NCI-H526 (cell line): ENCODE measurements around the gene KIF26A.

ENCODE experiments used
- DNase-seq, 2 experiments: peaks; one replicate each; lab custom pipeline; 2025; lab: John Stamatoyannopoulos, UW

KIF26A gene

GRCh38 chr14:104177411-104177810 lies 39.0 kb downstream of the KIF26A start:
- DNase-seq: no peak

- DNase-seq: no peak
These were observed 39.9 kb downstream of the KIF26A start for GRCh38 chr14:104178279-104178678.

- DNase-seq: no peak
These were observed 40.7 kb downstream of the KIF26A start for GRCh38 chr14:104179126-104179525.

DNA sequence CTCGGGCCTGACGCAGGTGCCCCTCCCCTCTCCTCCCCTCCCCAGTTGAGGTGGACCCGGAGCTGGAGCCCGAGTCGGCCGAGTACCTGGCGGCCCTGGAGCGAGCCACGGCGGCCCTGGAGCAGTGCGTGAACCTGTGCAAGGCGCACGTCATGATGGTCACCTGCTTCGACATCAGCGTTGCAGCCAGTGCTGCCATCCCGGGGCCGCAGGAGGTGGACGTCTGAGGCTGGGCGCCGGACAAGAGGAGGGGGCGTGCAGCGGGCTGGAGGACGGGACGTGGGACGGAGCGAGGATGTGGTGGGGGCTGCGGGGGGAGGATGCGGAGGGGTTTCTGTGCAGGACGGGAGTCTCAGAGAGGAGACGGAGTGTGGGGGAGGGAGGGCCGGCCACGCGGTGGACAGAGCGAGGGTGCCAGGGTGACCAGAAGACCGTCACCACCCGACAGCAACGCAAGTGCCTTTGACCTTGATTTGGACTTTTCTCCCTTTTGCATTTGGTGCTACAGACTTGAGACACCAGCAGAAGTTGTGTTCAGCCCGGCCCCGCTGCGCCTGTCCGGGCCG lies 41.3 kb downstream of the KIF26A start:
- no peak for DNase-seq

DNA sequence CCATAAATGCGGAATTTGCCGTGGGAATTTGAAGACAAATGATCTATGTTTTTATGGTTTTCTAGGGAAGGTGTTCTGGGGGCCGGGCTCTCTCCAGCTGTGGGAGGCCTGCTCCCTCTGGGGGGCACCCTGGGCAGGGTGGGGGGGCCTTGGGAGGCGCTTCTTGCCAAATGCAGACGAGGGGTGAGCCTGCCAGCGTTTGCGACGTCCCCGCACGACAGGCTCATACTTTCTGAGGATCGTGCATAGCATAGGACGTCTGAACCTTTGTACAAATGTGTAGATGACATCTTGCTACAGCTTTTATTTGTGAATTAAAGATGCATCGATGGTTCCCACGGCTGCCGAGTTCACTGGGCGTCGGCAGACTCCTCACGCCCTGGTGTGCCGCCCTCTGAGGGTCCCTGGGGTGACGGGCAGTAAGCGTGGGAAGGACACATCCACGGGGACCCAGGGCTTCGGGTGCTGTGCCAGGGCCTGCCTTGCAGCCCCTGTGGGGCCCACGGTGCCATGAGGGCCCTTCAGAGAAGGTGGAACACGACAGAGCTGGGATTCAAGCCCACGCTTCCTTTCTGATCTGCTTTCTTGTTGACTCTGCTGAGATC lies 42.3 kb downstream of the KIF26A start:
- DNase-seq: no peak

DNA sequence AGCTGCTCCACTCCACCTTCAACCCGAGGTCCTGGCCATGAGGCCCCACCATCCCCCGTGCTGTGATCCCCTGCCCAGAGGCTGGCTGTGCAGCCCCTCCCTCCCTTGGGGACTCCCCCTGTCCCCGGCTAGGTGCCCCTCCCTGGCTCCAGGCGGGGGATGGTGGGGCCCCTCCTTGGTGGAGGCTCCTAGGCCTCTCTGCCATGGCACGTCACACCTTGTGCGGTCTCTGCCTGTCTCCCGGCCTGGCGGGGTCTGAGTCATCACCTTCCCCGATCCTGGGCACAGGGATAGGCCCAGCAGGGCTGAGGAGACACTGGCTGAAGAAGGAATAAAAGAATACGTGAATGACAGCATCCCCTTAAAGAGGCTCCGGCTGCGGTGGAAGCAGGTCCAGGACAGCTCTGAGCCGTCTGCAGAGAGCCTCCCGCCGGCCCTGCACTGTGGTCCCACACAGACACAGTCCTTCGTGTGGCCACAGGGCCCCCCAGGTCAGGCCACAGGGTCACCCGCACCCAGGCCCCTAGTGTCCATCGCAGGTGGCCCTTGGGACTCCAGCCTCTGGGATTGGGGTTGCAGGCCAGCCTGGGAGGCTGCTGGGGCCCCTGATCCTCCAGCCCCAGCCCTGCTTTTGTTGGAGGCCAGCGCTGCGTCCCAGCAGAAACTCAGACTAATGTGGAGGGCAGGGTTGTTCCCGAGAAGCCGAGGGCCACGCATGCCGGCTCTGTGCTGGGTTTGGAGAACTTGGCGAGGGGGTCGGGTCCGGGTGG lies 43.6 kb downstream of the KIF26A start:
- DNase-seq: no peak

DNA sequence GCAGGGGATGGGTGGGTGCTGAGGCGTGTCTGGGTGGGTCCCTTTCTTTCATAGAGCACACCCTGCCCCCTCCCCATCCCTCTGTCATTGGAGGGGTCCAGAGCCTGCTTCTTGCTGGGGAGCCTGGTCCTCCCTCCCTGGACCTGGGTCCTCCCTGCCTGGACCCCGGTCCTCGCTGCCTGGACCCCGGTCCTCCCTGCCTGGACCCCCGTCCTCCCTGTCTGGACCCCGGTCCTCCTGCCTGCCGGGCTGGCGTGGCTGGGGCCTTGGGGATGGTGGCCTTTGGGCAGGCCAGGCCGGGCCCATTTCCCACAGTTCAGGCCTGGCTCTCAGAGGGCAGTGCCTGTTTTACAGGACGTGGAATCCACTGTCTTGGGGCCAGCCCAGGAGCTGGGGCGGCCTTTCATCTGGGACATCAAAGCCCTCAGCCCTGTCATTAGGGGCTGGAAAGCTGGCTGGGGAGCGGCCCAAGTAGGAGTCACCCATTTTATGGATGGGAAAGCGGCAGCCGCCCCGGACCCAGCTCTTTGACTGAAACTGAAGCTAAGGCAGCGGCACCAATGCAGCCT lies 44.6 kb downstream of the KIF26A start:
- DNase-seq: no peak

- no peak for DNase-seq
These were observed 45.4 kb downstream of the KIF26A start for GRCh38 chr14:104183796-104184195.

DNA sequence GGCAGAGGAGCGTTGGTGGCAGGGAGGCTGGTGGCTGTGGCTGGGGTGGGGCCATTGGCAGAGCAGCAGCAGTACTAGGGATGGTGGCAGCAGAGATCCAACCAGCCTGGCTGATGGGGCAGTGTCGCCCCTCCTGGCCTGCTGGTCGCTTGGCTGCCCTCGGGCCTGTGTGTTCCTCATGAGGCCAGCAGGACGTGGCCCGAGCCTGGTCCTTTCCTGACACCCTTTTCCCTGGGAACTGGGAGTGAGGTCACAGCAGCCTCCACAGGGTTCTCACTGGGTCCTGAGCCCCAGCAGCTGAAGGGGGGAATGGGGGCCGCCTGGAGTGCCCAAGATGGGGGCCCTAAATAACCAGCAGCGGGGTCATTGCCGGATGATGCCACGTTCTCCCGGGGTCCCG lies 46.1 kb downstream of the KIF26A start:
- no peak for DNase-seq

DNA sequence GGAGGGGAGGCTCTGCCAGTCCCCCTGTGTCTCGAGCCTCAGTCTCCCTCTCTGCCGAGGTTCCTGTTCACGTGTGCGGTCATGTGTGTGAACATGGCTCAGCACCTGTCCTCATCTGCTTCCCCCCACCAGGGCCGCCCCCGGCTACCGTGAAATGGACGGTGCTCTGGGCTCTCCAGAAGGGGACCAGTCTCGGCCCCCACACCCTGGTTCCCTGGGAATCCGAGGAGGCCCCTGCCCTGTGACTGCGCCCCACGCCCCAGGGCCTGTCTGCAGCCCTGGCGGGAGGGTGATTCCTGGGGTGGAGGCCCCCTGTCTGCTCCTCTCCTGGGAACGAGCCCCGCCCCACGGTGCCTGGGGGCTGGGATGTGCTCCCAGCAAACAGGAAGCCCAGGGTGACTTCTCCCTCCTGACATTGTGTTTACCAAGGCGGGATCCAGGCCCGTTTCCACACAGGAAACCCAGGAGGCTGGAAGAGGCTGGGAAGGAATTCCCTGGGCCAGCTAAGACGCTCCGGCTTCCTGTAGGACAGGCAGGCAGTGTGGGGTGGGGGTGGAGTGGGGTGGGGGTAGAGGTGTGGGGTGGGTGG lies 46.6 kb downstream of the KIF26A start:
- DNase-seq: peak; percentile 47 to 72

- no peak for DNase-seq
These were observed 47.6 kb downstream of the KIF26A start for GRCh38 chr14:104185916-104186495.

DNA sequence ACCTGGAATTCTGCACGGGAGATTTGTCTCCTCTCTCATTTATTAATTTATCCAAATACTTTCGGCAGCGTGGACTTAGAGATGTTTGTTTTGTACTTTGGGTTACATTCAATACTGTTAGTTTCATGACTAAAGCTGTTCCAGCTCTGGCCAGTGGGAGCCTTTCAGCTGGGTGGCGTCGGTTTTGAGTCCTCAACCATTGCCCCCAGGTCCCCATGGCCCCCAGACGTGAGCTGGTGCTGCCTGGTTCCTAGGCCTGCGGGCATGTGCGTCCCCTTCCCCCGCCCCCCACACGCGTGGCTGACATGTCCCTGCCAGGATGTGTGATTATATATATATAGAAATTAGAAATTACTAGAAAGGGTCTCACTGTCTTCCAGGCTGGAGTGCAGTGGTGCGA lies 48.2 kb downstream of the KIF26A start:
- DNase-seq: peak; percentile 68 to 76

DNA sequence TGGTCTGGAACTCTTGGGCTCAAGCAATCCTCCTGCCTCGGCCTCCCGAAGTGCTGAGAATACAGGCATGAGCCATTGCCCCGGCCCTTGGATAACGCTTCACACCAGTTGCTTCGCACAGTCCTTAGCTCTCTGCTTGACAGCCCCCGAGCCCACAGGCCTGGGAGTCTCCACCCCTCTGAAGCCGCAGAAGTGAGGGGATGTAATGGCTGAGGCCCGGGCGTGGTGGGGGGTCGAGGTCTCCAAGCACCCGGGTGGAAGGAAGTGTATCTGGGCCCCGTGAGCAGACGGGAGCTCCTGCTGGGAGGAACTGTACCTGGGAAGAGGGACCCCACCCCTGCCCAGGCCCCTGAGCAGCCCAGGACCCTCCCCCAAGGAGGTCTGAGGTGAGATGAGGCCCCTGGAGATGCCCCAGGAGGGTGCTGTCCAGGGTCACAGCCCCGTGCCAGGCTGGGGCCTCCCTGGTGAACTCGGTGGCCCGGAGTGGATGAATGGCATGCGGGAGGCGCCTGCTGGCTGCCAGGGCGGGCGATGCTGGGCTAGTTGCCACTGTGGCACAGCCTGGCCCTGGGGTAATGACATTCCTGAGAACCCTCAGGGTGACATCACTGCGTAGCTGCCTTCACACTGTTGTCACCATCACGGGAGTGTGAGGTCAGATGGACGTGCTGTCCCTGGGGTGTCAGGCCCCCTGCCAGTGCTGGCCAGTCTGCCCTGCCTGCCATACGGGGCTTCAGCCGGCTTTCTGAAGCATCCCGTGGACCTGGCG lies 48.9 kb downstream of the KIF26A start:
- no peak for DNase-seq

DNA sequence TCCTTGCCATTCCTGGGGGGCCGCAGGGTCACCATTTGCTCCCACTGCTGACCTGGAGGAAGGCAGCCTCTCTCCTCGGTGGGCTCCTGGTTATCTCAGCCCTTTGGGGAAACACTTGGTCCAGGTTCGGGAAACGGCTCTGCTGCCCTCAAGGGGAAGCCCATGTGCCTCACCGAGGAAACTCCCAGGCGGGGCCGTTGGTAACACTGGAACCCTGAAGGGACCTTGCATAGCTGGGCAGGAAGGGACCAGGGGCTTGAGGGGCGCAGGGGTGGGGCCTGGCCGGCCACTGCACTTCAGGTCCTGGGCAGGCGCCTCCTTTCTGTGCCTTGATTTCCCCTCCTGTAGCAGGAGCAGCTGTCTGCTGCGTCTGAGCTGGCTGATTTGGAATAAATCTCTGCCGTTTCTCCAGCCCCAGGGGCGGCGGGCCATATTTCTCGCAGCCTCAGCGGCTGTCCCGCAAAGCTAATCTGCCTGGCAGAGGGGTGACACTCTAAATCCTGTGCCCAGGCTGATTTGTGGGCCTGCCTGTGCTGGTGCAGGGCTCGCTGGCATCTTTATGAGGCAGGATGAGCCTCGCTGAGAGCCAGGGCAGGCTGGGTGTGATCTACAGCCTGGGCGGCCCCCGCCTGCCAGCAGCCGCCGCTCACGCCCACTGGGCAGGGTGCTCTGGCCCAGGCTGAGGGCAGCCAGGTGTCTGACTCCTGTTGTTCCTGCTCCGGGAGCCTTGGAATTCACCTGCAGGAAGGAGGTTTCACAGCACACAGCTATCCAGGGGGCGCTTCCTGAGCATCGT lies 49.7 kb downstream of the KIF26A start:
- DNase-seq: peak in 1 of 2 experiments; percentile 68

DNA sequence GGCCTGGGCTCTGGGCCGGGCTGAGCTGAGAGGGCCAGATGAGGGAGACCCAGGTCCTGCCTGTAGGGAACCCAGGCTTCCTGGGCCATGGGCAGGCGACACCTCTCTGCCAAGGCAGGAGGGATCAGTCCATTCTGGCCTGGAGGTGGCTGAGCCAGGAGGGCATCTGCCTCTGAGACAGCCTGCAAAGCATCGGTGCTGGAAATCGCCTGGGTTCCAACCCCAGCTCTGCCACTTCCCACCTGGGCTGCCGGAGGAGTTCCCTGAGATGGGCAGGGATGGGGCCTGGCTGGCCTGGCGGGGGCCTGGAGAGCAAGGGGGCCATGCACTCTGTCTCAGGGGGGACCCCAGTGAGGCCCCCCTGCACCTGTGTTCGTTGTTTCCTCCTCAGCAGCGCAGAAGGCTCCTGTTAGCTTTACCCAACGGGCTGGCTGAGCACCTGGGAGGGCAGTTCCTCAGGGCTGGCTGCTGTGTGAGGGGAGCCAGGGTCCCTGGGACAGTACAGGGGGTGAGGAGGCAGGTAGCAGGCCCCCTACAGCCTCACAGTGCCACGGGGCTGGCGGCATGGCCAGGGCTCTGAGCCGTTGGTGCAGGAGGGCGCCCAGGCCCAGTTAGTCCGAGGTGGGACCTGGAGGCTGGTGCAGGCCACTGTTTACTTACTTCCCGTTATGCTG lies 50.5 kb downstream of the KIF26A start:
- no peak for DNase-seq

DNA sequence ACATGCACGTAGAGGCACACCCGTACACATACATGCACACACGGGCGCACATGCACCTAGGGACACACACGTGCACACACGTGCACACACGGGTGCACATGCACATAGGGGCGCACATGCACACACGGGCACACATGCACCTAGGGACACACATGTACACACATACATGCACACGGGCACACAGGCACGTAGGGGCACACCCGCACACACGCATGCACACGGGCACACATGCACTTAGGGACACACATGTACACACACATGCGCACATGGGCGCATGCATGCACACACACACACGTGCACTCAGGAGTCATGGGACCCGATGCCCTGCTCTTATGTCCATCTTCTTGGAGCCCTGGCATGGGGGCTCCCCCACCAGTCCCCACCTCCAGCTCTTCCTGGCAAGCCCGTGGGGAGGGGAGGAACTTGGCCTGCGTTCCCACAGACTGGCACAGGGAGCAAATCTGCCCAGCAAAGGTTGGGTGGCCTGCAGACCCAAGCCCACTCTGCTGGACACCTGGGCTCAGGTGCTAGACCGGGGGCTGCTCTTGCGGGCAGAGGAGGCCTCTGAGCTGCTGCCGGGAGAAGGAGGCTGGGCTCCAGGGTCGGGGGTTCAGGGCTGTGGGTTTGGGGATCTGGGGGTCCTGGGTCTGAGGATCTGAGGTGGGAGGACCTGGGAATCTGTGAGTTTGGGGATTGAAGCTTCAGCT lies 51.4 kb downstream of the KIF26A start:
- no peak for DNase-seq

DNA sequence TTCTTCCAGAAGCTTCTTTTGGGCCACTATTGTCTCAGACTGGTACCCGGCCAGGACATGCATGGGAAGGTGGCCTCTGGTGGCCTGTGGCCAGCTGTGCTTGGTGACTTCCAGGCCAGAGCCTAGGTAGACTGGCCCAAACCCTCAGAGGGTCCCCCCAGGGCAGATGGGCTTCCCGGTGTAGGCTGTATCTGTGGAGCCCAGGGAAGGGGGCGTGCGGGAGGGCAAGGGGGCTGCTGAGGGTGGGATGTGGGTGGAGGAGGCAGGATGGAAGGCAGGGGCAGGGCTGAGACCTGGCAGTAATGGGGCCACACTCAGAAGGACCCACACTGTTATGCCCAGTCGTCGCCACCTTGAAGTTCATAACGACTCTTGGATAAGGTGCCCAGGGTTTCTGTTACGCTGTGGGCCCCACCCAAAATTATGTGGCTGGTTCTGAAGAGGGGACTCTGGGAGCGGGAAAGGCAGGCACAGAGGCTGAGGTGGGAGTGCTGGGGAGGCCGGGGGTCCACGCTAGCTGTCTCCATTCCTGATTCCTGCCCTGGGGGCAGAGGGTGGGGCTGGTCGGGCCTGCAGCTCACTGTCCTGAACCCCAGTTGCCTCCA lies 52.1 kb downstream of the KIF26A start:
- no peak for DNase-seq

GRCh38 chr14:104191409-104191997 lies 53.1 kb downstream of the KIF26A start:
- no peak for DNase-seq
